Prostate gland (tissue), 2 donors: ENCODE results near the gene APOL4.
"Not testable (repeated sequence)": the region's sequence is repeated elsewhere in the genome, so short reads cannot be mapped to it uniquely, and the experiment has no call there.

ENCODE experiments used
- POLR2A ChIP-seq: fragments of 450-650 bp; IDR thresholded peaks from one replicate; pipeline ENCODE4 v1.6.1; 2016; ENCODE audit warnings: antibody characterized with exemption, mild to moderate bottlenecking
- TF ChIP-seq, protein P1 (sequence below), 4 experiments: fragments of 200-600 bp in 2 of 4; fragments of 450-650 bp in 2 of 4; sonication (generic) in 2 of 4; IDR thresholded peaks; 1 replicate in 3 of 4; 2 replicates in 1 of 4; pipeline ENCODE4 v1.5.1; 2016 to 2019; ENCODE audit warnings: antibody characterized with exemption in 4 of 4, mild to moderate bottlenecking in 2 of 4, moderate library complexity in 2 of 4

DNA sequence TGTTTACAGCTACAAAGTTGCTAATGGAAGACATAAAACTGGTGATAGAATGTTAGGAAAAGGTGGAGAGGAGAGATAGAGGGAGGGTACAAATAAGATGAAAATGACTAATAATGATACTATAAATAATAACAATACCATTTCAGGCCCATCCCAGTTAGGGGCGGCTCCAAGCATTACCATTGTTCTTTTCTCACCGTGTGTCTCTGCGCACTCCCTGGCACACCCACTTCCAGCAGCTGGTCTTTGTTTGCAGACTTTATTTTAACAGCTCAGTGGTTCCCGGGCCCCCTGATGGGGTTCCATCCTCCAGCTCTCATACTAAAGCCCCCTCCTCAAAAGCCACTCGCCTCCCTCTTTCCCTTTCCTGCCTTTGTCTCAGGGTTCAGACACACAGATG lies 584 bp downstream of the APOL4 start:
- TF ChIP-seq POLR2A, result not testable (repeated sequence)
- TF ChIP-seq, protein P1, sequence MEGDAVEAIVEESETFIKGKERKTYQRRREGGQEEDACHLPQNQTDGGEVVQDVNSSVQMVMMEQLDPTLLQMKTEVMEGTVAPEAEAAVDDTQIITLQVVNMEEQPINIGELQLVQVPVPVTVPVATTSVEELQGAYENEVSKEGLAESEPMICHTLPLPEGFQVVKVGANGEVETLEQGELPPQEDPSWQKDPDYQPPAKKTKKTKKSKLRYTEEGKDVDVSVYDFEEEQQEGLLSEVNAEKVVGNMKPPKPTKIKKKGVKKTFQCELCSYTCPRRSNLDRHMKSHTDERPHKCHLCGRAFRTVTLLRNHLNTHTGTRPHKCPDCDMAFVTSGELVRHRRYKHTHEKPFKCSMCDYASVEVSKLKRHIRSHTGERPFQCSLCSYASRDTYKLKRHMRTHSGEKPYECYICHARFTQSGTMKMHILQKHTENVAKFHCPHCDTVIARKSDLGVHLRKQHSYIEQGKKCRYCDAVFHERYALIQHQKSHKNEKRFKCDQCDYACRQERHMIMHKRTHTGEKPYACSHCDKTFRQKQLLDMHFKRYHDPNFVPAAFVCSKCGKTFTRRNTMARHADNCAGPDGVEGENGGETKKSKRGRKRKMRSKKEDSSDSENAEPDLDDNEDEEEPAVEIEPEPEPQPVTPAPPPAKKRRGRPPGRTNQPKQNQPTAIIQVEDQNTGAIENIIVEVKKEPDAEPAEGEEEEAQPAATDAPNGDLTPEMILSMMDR (IDR thresholded peaks at IDR 0.05), result not testable (repeated sequence)
